Stimulated activated CD4-positive, alpha-beta T cell treated with anti-CD3 and anti-CD28 coated beads, Interleukin-2, amount 100 ng/mL, for 4 hours (primary cell): ENCODE measurements around the gene MEIOC.

Experiments
- DNase-seq: peaks from one replicate; pipeline ENCODE4 v3.0.0-alpha.2; 2020; ENCODE audit warnings: low read depth

MEIOC gene

GRCh38 chr17:44708401-44709263 is 52.4 kb downstream of the MEIOC start, which contains the start of gene DBF4B:
Gene DBF4B, plus strand, starts transcription at chr17:44708665. Its CDS starts 156 bp downstream, at chr17:44708821.
- peak; percentile 78 for DNase-seq

DNA sequence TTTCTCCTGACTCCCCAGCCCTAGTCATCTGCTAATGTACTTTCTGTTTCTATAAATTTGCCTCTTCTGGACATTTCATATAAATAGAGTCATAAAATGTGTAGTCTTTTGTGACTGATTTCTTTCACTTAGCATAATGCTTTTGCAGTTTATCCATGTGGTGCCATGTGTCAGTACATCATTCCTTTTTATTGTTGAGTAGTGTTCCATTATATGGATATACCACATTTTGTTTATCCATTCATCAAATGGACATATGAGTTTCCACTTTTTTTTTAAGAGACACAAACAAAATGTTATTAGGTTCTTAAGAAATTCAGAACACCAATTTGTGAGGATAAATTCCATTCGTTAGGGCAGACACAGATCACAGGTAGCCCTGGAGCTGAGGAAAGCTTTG is 63.2 kb downstream of the MEIOC start:
- DNase-seq: no peak

- no peak for DNase-seq
Measured at GRCh38 chr17:44722254-44722653, 66.0 kb downstream of the MEIOC start.
